Measurements from ENCODE around the gene ZNF526.
A peak's percentile ranks its signal among the peaks of the same experiment; 100 is the strongest.

The ZNF526 gene

GRCh38 chr19:42229855-42230351, 9.8 kb downstream of the ZNF526 start:
- Histone ChIP-seq H2BK15ac (ENCODE audit: low read depth, poor library complexity, severe bottlenecking) (no peak overlapping the region), H3K27ac (ENCODE audit: low read length, poor library complexity, severe bottlenecking) (no peak overlapping the region), H2BK5ac (ENCODE audit: low read depth, low read length, poor library complexity, severe bottlenecking) (no peak overlapping the region), H2BK12ac (ENCODE audit: low read length in 2 of 2) (no peak overlapping the region), H3K27me3 (ENCODE audit: control insufficient read depth in 1 of 2, insufficient read depth in 1 of 2, low read length in 2 of 2) (no peaks in the 10 kb centered on the region), H3K36me3 (ENCODE audit: control insufficient read depth in 1 of 2, insufficient read depth in 2 of 2, low read depth in 1 of 2, low read length in 2 of 2) (peaks cover 93 to 95% of the 10 kb centered on the region in 2 experiments), H3K4me3 (ENCODE audit: insufficient read depth in 1 of 2, low read depth in 1 of 2, low read length in 2 of 2) (no peak overlapping the region), H3K23ac (ENCODE audit: low read length in 2 of 2) (no peak overlapping the region), H3K18ac (ENCODE audit: low read depth in 1 of 2, low read length in 2 of 2) (no peak overlapping the region), H2AK5ac (ENCODE audit: low read length, severe bottlenecking) (no peak overlapping the region), H3K4ac (ENCODE audit: low read depth in 1 of 2, low read length in 2 of 2) (no peak overlapping the region), H3K14ac (ENCODE audit: low read length in 2 of 2) (no peak overlapping the region), H3K9ac (ENCODE audit: low read length) (peak overlapping the region; percentile 19), H3K79me1 (replicated peaks; ENCODE audit: low read length, poor library complexity, severe bottlenecking) (peaks cover 49% of the 10 kb centered on the region), H4K91ac (ENCODE audit: low read length) (no peak overlapping the region), H3K9me3 (ENCODE audit: control insufficient read depth, low read length) (no peaks in the 10 kb centered on the region), H4K8ac (ENCODE audit: low read length) (no peak overlapping the region), H3K4me2 (ENCODE audit: low read length, poor library complexity, severe bottlenecking) (no peak overlapping the region), H2BK120ac (ENCODE audit: low read depth, low read length) (no peak overlapping the region), H2AFZ (ENCODE audit: low read depth, low read length) (no peak overlapping the region), H3K4me1 (ENCODE audit: control insufficient read depth, insufficient read depth, low read depth, low read length) (peaks cover 12% of the 10 kb centered on the region)
- DNase-seq = peak; percentile 8
- WGBS = 83% methylated on average over 8 of the region's 8 CpGs

GRCh38 chr19:42230571-42230970, 10.5 kb downstream of the ZNF526 start:
- Histone ChIP-seq H3K27ac (ENCODE audit: low read length, poor library complexity, severe bottlenecking) (no peak overlapping the region), H2BK120ac (ENCODE audit: low read depth, low read length) (no peak overlapping the region), H3K4me3 (ENCODE audit: insufficient read depth in 1 of 2, low read depth in 1 of 2, low read length in 2 of 2) (no peak overlapping the region), H3K9me3 (ENCODE audit: control insufficient read depth, low read length) (no peaks in the 10 kb centered on the region), H3K18ac (ENCODE audit: low read depth in 1 of 2, low read length in 2 of 2) (no peak overlapping the region), H2AFZ (ENCODE audit: low read depth, low read length) (no peak overlapping the region), H3K4me1 (ENCODE audit: control insufficient read depth, insufficient read depth, low read depth, low read length) (peaks cover 12% of the 10 kb centered on the region), H3K4me2 (ENCODE audit: low read length, poor library complexity, severe bottlenecking) (no peak overlapping the region), H4K8ac (ENCODE audit: low read length) (no peak overlapping the region), H2BK12ac (ENCODE audit: low read length in 2 of 2) (no peak overlapping the region), H2BK5ac (ENCODE audit: low read depth, low read length, poor library complexity, severe bottlenecking) (no peak overlapping the region), H4K91ac (ENCODE audit: low read length) (no peak overlapping the region), H3K36me3 (ENCODE audit: control insufficient read depth in 1 of 2, insufficient read depth in 2 of 2, low read depth in 1 of 2, low read length in 2 of 2) (peaks cover 94 to 95% of the 10 kb centered on the region in 2 experiments), H2AK5ac (ENCODE audit: low read length, severe bottlenecking) (no peak overlapping the region), H3K79me1 (replicated peaks; ENCODE audit: low read length, poor library complexity, severe bottlenecking) (peaks cover 49% of the 10 kb centered on the region), H3K23ac (ENCODE audit: low read length in 2 of 2) (no peak overlapping the region), H3K27me3 (ENCODE audit: control insufficient read depth in 1 of 2, insufficient read depth in 1 of 2, low read length in 2 of 2) (no peaks in the 10 kb centered on the region), H3K4ac (ENCODE audit: low read depth in 1 of 2, low read length in 2 of 2) (no peak overlapping the region), H3K9ac (ENCODE audit: low read length) (no peak overlapping the region), H2BK15ac (ENCODE audit: low read depth, poor library complexity, severe bottlenecking) (no peak overlapping the region), H3K14ac (ENCODE audit: low read length in 2 of 2) (no peak overlapping the region)
- DNase-seq = no peak
- WGBS = 93% methylated on average over 4 of the region's 4 CpGs

DNA sequence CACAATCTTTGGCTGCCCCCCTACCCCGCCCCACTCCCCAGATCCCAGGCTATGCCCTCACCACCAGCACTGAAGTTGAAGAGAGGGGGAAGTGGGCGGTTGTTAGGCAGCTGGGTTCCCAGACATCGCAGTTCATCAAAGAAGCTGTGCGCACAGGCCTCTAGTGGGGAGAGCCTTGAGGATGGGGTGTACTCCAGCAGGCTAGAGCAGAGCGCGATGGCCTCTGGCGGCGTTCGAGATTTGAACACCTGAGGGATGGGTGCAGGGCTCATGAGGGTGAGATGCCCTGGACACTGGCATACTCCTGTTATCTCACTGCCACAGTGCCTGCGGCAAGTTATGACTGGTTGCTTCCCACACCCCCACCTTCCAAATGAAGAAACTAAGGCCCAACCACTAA, 12.3 kb downstream of the ZNF526 start:
- Histone ChIP-seq H3K79me1 (replicated peaks; ENCODE audit: low read length, poor library complexity, severe bottlenecking) (peaks cover 50% of the 10 kb centered on the region), H3K36me3 (ENCODE audit: control insufficient read depth in 1 of 2, insufficient read depth in 2 of 2, low read depth in 1 of 2, low read length in 2 of 2) (peaks cover 92 to 94% of the 10 kb centered on the region in 2 experiments), H3K9ac (ENCODE audit: low read length) (no peak overlapping the region), H4K8ac (ENCODE audit: low read length) (no peak overlapping the region), H2BK120ac (ENCODE audit: low read depth, low read length) (no peak overlapping the region), H3K18ac (ENCODE audit: low read depth in 1 of 2, low read length in 2 of 2) (no peak overlapping the region), H3K4me2 (ENCODE audit: low read length, poor library complexity, severe bottlenecking) (no peak overlapping the region), H2AK5ac (ENCODE audit: low read length, severe bottlenecking) (no peak overlapping the region), H3K27me3 (ENCODE audit: control insufficient read depth in 1 of 2, insufficient read depth in 1 of 2, low read length in 2 of 2) (no peaks in the 10 kb centered on the region), H3K4ac (ENCODE audit: low read depth in 1 of 2, low read length in 2 of 2) (no peak overlapping the region), H3K4me1 (ENCODE audit: control insufficient read depth, insufficient read depth, low read depth, low read length) (peaks cover 7% of the 10 kb centered on the region), H2BK12ac (ENCODE audit: low read length in 2 of 2) (no peak overlapping the region), H3K23ac (ENCODE audit: low read length in 2 of 2) (no peak overlapping the region), H4K91ac (ENCODE audit: low read length) (no peak overlapping the region), H3K9me3 (ENCODE audit: control insufficient read depth, low read length) (no peaks in the 10 kb centered on the region), H3K4me3 (ENCODE audit: insufficient read depth in 1 of 2, low read depth in 1 of 2, low read length in 2 of 2) (no peak overlapping the region), H3K27ac (ENCODE audit: low read length, poor library complexity, severe bottlenecking) (no peak overlapping the region), H2BK5ac (ENCODE audit: low read depth, low read length, poor library complexity, severe bottlenecking) (no peak overlapping the region), H2AFZ (ENCODE audit: low read depth, low read length) (no peak overlapping the region), H3K14ac (ENCODE audit: low read length in 2 of 2) (no peak overlapping the region), H2BK15ac (ENCODE audit: low read depth, poor library complexity, severe bottlenecking) (no peak overlapping the region)
- no peak for DNase-seq
- 100% methylated on average over 9 of the region's 10 CpGs for WGBS

DNA sequence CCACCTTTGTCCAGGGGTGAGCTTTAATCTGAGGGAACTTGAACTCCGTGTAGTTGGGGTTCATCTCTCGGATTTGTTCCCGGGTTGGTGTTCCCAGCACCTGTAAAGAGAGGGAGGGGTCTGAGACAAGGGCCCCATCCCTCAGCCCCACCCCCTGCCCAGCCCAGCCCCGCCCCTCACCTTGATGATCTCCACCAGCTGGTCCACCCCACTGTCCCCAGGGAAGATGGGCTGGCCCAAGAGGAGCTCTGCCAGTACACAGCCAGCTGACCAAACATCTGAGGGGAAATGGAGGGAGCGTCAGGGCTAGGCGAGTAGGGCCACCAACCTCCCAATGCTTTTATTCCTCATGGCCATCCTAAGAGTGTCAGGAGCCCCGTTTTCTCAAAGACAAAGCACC, 13.0 kb downstream of the ZNF526 start:
- Histone ChIP-seq H3K27me3 (ENCODE audit: control insufficient read depth in 1 of 2, insufficient read depth in 1 of 2, low read length in 2 of 2) (no peaks in the 10 kb centered on the region), H2BK15ac (ENCODE audit: low read depth, poor library complexity, severe bottlenecking) (no peak overlapping the region), H3K9me3 (ENCODE audit: control insufficient read depth, low read length) (no peaks in the 10 kb centered on the region), H3K18ac (ENCODE audit: low read depth in 1 of 2, low read length in 2 of 2) (no peak overlapping the region), H2AFZ (ENCODE audit: low read depth, low read length) (no peak overlapping the region), H2BK5ac (ENCODE audit: low read depth, low read length, poor library complexity, severe bottlenecking) (no peak overlapping the region), H3K36me3 (ENCODE audit: control insufficient read depth in 1 of 2, insufficient read depth in 2 of 2, low read depth in 1 of 2, low read length in 2 of 2) (peaks cover 86 to 87% of the 10 kb centered on the region in 2 experiments), H2BK12ac (ENCODE audit: low read length in 2 of 2) (no peak overlapping the region), H3K14ac (ENCODE audit: low read length in 2 of 2) (no peak overlapping the region), H3K79me1 (replicated peaks; ENCODE audit: low read length, poor library complexity, severe bottlenecking) (peaks cover 48% of the 10 kb centered on the region), H3K9ac (ENCODE audit: low read length) (no peak overlapping the region), H3K4me3 (ENCODE audit: insufficient read depth in 1 of 2, low read depth in 1 of 2, low read length in 2 of 2) (no peak overlapping the region), H3K27ac (ENCODE audit: low read length, poor library complexity, severe bottlenecking) (no peak overlapping the region), H4K91ac (ENCODE audit: low read length) (no peak overlapping the region), H3K4me1 (ENCODE audit: control insufficient read depth, insufficient read depth, low read depth, low read length) (peaks cover 7% of the 10 kb centered on the region), H3K23ac (ENCODE audit: low read length in 2 of 2) (peak overlapping the region in 1 of 2 experiments; percentile 34), H2BK120ac (ENCODE audit: low read depth, low read length) (no peak overlapping the region), H2AK5ac (ENCODE audit: low read length, severe bottlenecking) (no peak overlapping the region), H3K4me2 (ENCODE audit: low read length, poor library complexity, severe bottlenecking) (no peak overlapping the region), H3K4ac (ENCODE audit: low read depth in 1 of 2, low read length in 2 of 2) (no peak overlapping the region), H4K8ac (ENCODE audit: low read length) (no peak overlapping the region)
- WGBS = 91% methylated on average over 7 of the region's 7 CpGs
- no peak for DNase-seq
